ENCODE results near the gene SLC9A5. TPM values are rescaled to one million over a fixed set of nuclear protein-coding genes. Genes with fewer than 3 reads are reported as not detected.

Gene SLC9A5
- total and polyA plus RNA-seq, 10 of the 15 experiments (the other 5 are each of a cell fraction or from before 2014, with no cell fraction given) = 0.26 to 5.7 (median 1.5) TPM

- FAIRE-seq = no peak
- TF ChIP-seq MEF2B (IDR thresholded peaks at IDR 0.05; ENCODE audit: partially characterized antibody, poor library complexity, severe bottlenecking) (no peak), REST (IDR thresholded peaks at IDR 0.05; ENCODE audit: low read depth, low read length) (no peak), EGR1 (IDR thresholded peaks at IDR 0.05; ENCODE audit: borderline replicate concordance in 1 of 2, low read depth in 2 of 2, low read length in 2 of 2) (no peak), ATF7 (IDR thresholded peaks at IDR 0.05; ENCODE audit: low read depth) (no peak), GATAD2B (conservative IDR thresholded peaks at IDR 0.05; ENCODE audit: low read depth) (no peak), FOXK2 (IDR thresholded peaks at IDR 0.05) (no peak), ZBED1 (IDR thresholded peaks at IDR 0.05; ENCODE audit: borderline replicate concordance) (no peak), TARDBP (IDR thresholded peaks at IDR 0.05; ENCODE audit: borderline replicate concordance) (no peak)
- TF ChIP-seq, protein P1, sequence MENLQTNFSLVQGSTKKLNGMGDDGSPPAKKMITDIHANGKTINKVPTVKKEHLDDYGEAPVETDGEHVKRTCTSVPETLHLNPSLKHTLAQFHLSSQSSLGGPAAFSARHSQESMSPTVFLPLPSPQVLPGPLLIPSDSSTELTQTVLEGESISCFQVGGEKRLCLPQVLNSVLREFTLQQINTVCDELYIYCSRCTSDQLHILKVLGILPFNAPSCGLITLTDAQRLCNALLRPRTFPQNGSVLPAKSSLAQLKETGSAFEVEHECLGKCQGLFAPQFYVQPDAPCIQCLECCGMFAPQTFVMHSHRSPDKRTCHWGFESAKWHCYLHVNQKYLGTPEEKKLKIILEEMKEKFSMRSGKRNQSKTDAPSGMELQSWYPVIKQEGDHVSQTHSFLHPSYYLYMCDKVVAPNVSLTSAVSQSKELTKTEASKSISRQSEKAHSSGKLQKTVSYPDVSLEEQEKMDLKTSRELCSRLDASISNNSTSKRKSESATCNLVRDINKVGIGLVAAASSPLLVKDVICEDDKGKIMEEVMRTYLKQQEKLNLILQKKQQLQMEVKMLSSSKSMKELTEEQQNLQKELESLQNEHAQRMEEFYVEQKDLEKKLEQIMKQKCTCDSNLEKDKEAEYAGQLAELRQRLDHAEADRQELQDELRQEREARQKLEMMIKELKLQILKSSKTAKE (IDR thresholded peaks at IDR 0.05; ENCODE audit: low read depth, poor library complexity, severe bottlenecking) = no peak
- no peak overlapping the region for H3K4me3 ChIP-seq
- no peak overlapping the region for H3K9ac ChIP-seq (ENCODE audit: control insufficient read depth, insufficient read depth, low read length)
- intact Hi-C loops (cut with micrococcal nuclease; ENCODE audit: unreplicated experiment) (no loop called here), in situ Hi-C loops (cut with MboI) (no loop called here)
- RAD21 ChIA-PET (ENCODE audit: unreplicated experiment) = no interaction called here
- BruUV-seq (replicated peaks) = no TSS peak
- H4K20me1 ChIP-seq (ENCODE audit: control insufficient read depth, insufficient read depth) = no peaks in the 10 kb centered on the region
- H3K79me2 ChIP-seq (ENCODE audit: control insufficient read depth, insufficient read depth, low read length) = peaks cover 18% of the 10 kb centered on the region
- no peaks in the 10 kb centered on the region for H3K9me3 ChIP-seq (replicated peaks; ENCODE audit: control insufficient read depth, insufficient read depth, low read length)
- CTCF ChIA-PET = interaction anchor here (1.2 to 1.3 kb wide), 3 partner anchors 20 to 206 kb away, joined by 3 to 4 read pairs (median 3); no protein-coding TSS in a partner anchor
- H3K27me3 ChIP-seq (replicated peaks in 1 of 2; ENCODE audit: control insufficient read depth in 2 of 2, insufficient read depth in 2 of 2, low read length in 1 of 2) = no peaks in the 10 kb centered on the region
- H3K4me1 ChIP-seq (ENCODE audit: control insufficient read depth, insufficient read depth, low read length) = peaks cover 12% of the 10 kb centered on the region
- H3K4me2 ChIP-seq (ENCODE audit: control insufficient read depth, insufficient read depth) = no peak overlapping the region
- no peak overlapping the region for H3K27ac ChIP-seq (ENCODE audit: control insufficient read depth, insufficient read depth)
- no peak for ATAC-seq
- H3K36me3 ChIP-seq (ENCODE audit: control insufficient read depth in 2 of 2, insufficient read depth in 2 of 2, low read length in 1 of 2) = no peaks in the 10 kb centered on the region
- POLR2A ChIA-PET = interaction anchor here (0.5 to 7.7 kb wide), 2 partner anchors 21 to 84 kb away, joined by 3 to 100 read pairs; partner anchors contain the start of genes FHOD1 and SLC9A5
- SMC1A ChIA-PET (ENCODE audit: uncharacterized antibody, unreplicated experiment) = interaction anchor here (1.0 kb wide), 1 partner anchor 12 kb away, joined by 4 read pairs; no protein-coding TSS in a partner anchor
- no peak for DNase-seq (ENCODE audit: low read depth, low spot score)
- H2AFZ ChIP-seq (ENCODE audit: control insufficient read depth, low read depth, low read length) = no peak overlapping the region
- WGBS (ENCODE audit: insufficient coverage, insufficient replicate concordance, low lambda C conversion rate, missing lambda C conversion rate) = 78% methylated on average over 3 of the region's 3 CpGs
Measured at GRCh38 chr16:67223992-67224391, 24.8 kb upstream of the SLC9A5 start.
